Neural cell (in vitro differentiated cells): ENCODE data around the gene PPM1D.

Experiments used
- CTCF ChIP-seq: fragments of 450-650 bp; IDR thresholded peaks from 2 replicates; pipeline ENCODE4 v1.5.1; 2014; ENCODE audit warnings: antibody characterized with exemption, mild to moderate bottlenecking, moderate library complexity; ENCODE audit not compliant: poor library complexity, severe bottlenecking
- POLR2AphosphoS5 ChIP-seq: IDR thresholded peaks from 2 replicates; pipeline ENCODE4 v1.6.1; 2012
- SMC3 ChIP-seq: fragments of 450-650 bp; conservative IDR thresholded peaks from 2 replicates; pipeline ENCODE4 v1.6.1; 2014; ENCODE audit warnings: antibody characterized with exemption, mild to moderate bottlenecking, moderate library complexity; ENCODE audit not compliant: poor library complexity
- TAF1 ChIP-seq: IDR thresholded peaks from 2 replicates; pipeline ENCODE4 v1.6.1; 2012; ENCODE audit warnings: low read depth

- TF ChIP-seq CTCF = no peak
- TF ChIP-seq SMC3 = peak; percentile 6
- TF ChIP-seq POLR2AphosphoS5 = no peak
- peak; percentile 22 for TF ChIP-seq TAF1
These were observed 78.1 kb downstream of the PPM1D start for GRCh38 chr17:60678118-60678444.
